H1 (cell line): ENCODE measurements around the gene RTTN. TPM values are rescaled to one million over a fixed set of nuclear protein-coding genes. Genes with fewer than 3 reads are reported as not detected.

Source experiments
- FOSL1 ChIP-seq: IDR thresholded peaks from 2 replicates; pipeline ENCODE4 v1.6.1; 2011; ENCODE audit warnings: mild to moderate bottlenecking, low read depth, low read length, moderate library complexity; ENCODE audit not compliant: insufficient read depth
- PHF8 ChIP-seq: fragments of 200-600 bp; sonication (generic); conservative IDR thresholded peaks from 2 replicates; pipeline ENCODE4 v1.7.1; 2012; ENCODE audit warnings: low read depth, mild to moderate bottlenecking, inconsistent platforms, low read length, moderate library complexity
- polyA plus RNA-seq, 7 experiments: library from polyadenylated mRNA; depleted of rRNA in 3 of 7; stranded (reverse) in 5 of 7; unstranded in 2 of 7; fragments of >200 nt in 5 of 7; fragments of 200-250 nt in 2 of 7; gene quantifications; 1 replicate in 5 of 7; 2 replicates in 1 of 7; 4 replicates in 1 of 7; pipeline versions ENCODE4 v1.2.1 to v1.2.3, GENCODE V29; 2011 to 2013; ENCODE audit warnings: missing spikeins in 2 of 7, mixed read lengths in 2 of 7
- total RNA-seq: library from RNA; stranded (reverse); fragmentation: NEBNext Ultra II Directional; extraction: Animal tissue kit (Norgen Biotek cat#: 25700); gene quantifications from 2 replicates; pipeline ENCODE4 v1.2.1, GENCODE V29; 2021
- TF ChIP-seq, protein P1 (sequence below): IDR thresholded peaks from 2 replicates; pipeline ENCODE4 v1.6.1; 2011; ENCODE audit warnings: low read depth, mild to moderate bottlenecking, low read length; ENCODE audit not compliant: insufficient read depth

The RTTN gene
- total and polyA plus RNA-seq, 2 of the 8 experiments (the other 6 are each of a cell fraction or from before 2014, with no cell fraction given): 9.1 to 21.4 TPM

DNA sequence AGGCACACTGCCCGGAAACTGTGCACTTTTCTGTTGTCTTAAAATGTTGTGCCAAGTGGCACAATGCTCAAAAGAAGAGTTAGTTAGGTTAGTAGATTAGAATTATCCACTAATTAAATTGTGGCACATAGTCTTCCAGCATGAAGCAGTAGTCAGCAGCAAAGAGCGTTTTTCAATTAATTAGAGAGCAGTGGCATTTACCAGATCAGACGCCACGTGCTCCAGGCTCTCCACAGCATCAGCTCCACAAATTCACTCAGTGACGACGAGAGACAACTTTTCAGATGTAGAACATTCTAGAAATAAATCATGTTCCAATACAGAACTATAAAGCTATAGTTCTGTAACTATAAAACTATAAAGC, 16.4 kb upstream of the RTTN start (continued):
- TF ChIP-seq, protein P1, sequence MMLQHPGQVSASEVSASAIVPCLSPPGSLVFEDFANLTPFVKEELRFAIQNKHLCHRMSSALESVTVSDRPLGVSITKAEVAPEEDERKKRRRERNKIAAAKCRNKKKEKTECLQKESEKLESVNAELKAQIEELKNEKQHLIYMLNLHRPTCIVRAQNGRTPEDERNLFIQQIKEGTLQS: no peak
- TF ChIP-seq PHF8 (no peak), FOSL1 (no peak)
